Upper lobe of left lung (tissue), 4 donors: ENCODE data around the gene ZCCHC24.

Experiments used
- CTCF ChIP-seq, 6 experiments: fragments of 450-650 bp in 4 of 6; fragments of 200-600 bp in 2 of 6; sonication (generic) in 2 of 6; IDR thresholded peaks; one replicate each; pipeline ENCODE4 v1.5.1; 2016 to 2019; ENCODE audit warnings: antibody characterized with exemption in 6 of 6
- POLR2A ChIP-seq, 4 donors: fragments of 450-650 bp; IDR thresholded peaks; one replicate each; pipeline ENCODE4 v1.5.1; 2016 to 2017; ENCODE audit warnings: antibody characterized with exemption in 4 of 4, mild to moderate bottlenecking in 2 of 4

- TF ChIP-seq POLR2A (IDR thresholded peaks at IDR 0.05) (no peak), CTCF (IDR thresholded peaks at IDR 0.05) (no peak)
Measured at GRCh38 chr10:79342295-79342761, 103.1 kb downstream of the ZCCHC24 start.
